CD4-positive, alpha-beta T cell treated with Interleukin-21 for 1 hour (primary cell): Measurements from ENCODE around the gene PLCL2.
"Not testable (repeated sequence)": the region's sequence is repeated elsewhere in the genome, so short reads cannot be mapped to it uniquely, and the experiment has no call there.

Experiments used
- DNase-seq: peaks from one replicate; pipeline ENCODE4 v3.0.0-alpha.2; 2020

The PLCL2 gene

GRCh38 chr3:17087509-17087908 is 202.8 kb downstream of the PLCL2 start:
- DNase-seq: peak; percentile 36

DNA sequence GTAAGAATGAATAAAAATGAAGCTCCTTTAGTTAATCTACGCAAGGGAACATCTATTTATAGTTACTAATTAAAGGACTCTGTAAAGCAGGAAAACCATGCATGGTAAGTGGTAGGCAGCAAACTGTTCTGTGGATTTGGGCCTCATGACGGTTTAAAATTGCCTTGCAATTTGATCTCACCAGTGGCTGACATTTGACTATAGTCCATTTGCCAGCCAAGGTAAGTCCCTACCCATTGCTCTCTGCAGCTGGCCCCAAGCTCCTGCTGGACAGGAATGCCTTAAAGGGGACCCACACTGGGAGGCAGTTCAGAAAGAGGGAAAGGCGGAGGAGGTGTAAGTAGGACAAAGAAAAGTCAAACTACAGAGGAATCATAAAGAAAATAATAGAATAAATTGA is 203.3 kb downstream of the PLCL2 start:
- DNase-seq: no peak

GRCh38 chr3:17088602-17089313 is 204.0 kb downstream of the PLCL2 start:
- DNase-seq: peak; percentile 58

- no peak for DNase-seq
Observed at GRCh38 chr3:17089314-17089700, 204.6 kb downstream of the PLCL2 start.

DNA sequence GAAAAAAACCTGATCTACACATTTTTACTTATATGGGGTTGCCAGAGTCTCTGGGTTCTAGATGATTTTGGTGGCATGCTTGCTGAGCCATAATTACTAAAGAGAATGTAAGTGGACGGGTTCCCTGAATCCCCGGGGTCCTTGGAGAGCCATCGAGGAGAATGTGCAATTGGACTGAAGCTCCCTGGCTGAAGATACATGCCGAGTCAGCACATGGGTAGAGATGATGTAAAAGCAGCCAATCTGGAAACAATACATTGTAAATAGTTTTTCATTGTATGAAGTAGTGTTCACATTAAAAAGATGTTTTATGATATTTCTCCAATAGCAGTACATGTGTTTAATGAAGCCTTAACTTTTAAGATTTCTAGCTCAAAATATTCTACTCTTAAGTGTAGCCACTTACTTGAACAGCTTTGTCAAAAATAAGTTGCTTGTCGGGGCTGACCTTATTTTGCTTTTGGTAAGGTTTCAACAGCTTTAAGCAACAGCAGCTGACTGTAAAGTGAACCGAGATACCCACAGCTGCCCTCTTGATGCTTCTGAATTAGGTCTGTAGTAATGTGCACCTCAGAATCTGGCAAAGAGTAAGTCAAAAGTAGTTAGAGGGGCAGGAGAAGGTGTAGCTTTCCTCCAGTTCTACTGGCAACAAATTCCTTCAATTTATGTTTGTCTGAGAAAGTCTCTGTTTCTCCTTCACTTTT is 205.7 kb downstream of the PLCL2 start:
- no peak for DNase-seq

GRCh38 chr3:17091910-17092582 is 207.3 kb downstream of the PLCL2 start:
- no peak for DNase-seq

DNA sequence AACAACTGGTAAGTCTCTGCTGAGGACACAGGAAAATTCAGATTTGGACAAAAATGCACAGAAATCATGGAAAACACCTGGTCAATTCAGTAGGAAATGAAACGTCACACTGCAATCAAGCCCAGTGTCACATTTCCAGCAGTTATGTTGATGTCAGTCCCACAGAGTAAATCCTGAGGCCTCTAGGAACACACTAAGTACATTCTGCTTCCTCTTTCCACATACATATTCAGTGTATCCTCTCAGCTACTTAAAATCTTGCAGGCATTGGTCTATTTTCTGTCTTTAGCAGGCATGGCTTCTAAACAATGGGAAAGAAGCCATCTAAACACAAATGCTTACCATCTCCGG is 207.8 kb downstream of the PLCL2 start:
- DNase-seq: no peak

GRCh38 chr3:17094551-17094950 is 209.8 kb downstream of the PLCL2 start:
- no peak for DNase-seq

DNA sequence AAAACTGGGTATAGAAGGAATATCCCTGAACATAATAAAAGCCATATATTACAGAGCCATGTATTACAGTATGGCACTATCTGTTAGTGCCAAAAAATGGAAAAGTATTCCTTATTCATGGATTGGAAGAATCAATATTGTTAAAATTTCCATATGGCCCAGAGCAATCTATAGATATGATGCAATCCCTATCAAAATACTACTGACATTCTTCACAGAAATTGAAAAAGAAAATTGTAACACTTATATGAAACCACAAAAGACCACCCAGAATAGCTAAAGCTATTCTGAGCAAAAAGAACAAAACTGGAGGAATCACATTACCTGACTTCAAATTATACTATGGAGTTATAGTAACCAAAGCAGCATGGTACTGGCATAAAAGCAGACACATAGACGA is 218.8 kb downstream of the PLCL2 start:
- DNase-seq: no peak

- DNase-seq: not testable (repeated sequence)
Observed at GRCh38 chr3:17106801-17107200, 222.0 kb downstream of the PLCL2 start.

DNA sequence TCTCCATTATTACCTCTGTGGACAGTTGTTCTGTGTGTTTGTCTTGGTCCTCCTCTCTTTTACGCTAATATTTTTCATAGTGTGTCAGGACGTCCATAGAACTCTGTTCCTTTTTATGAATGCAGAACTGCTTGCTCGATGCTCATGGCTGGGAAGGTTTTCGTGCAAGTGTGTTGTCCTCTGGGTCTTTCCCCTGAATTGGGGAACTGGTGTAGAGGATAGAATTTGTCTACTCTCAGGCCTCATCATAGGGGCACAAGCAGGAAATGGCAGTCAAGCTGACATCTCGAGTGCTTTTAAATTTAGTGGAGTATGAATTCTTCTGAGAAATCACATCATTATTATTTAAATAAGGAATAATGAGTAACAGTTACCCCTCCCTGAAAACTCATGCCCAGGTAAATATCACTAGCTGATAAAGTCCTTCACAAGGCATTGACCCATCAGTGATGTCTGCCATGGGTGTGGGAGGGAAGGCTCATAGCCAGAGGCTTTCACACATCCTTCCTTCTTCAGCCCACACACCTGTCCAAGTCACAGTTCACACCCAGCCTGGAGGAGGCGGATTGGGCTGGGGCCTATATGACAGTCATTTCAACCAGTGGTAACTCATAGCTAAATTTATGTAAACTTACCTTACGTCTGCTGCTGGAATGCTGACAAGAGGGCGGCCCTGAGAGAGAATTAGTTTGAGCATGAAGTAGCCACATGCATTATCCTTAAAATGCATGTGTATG is 226.1 kb downstream of the PLCL2 start:
- no peak for DNase-seq

DNA sequence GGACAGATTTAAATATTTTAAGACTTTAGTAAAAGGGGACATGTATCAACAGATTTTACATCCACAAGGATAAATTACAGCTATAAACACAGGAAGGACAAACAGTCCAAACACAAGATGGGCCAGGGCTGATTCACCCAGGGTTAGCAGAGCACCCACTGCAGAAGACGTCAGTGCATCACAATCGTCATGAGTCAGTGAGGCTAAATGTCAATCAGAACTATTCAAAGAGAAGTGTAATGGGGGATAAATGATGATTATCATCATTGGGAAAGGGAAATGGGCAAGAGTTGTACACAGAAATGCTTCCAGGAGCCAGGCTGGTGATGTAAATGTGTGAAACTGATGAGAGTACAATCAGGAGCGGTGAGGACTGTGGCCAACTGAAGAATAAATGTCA is 226.8 kb downstream of the PLCL2 start:
- no peak for DNase-seq

DNA sequence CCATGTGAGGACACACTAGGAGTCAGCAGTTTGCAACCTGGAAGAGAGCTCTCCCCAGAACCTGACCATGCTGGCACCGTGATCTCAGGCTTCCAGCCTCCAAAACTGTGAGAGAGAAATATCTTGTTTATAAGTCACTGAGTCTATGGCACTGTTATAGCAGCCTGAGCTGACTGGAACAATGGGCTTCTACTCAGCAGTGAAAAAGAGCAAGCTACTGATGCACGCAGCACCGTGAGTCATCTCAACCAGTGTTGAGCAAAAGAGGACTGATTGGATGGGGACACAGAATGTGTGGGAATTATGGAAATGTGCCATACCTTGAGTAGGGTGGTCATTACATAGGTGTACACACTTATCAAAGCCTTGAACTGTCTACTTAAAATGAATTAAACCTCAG is 230.4 kb downstream of the PLCL2 start:
- DNase-seq: no peak

- no peak for DNase-seq
Observed at GRCh38 chr3:17116007-17116600, 231.3 kb downstream of the PLCL2 start.

GRCh38 chr3:17118771-17119170 is 234.0 kb downstream of the PLCL2 start:
- DNase-seq: no peak

DNA sequence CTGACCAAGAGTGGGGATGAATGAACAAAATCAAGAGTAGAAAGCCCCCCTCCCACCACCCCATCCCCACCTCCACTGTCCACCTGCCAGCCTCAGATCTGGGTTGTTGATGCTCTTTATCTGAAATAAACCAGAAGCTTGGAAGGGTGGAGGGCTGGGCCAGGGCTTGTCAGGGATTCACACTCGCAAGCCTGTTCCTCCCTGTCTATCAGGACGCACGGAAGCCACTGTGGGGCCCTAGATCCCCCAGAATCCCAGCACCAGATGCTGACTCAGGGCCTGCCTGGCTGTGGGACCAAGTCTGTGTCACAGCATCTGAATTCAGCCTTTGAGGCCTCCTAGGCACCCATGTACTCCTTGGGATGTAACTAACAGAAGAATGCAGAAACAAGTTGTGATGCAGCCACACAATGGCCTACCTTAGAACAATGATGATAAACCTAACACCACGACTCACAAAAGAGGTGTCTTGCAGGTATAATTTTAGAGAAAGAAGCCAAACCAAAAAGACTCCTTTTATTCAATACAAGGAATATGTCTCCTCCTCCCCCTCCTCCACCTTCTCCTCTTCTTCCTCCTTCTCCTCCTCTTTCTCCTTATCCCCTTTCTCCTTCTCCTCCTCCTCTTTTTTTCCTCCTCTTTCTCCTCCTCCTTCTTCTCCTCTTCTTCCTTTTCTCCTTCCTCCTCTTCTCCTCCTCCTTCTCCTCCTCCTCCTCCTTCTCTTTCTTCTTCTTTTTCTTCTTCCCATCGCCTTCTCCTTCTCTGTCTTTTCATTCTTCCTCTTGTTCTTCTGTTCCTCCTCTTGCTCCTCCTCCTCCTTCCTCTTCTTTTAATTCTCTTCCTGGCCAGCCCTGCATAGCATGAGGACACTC is 234.7 kb downstream of the PLCL2 start:
- DNase-seq: no peak

- no peak for DNase-seq
Observed at GRCh38 chr3:17120115-17120514, 235.4 kb downstream of the PLCL2 start.

DNA sequence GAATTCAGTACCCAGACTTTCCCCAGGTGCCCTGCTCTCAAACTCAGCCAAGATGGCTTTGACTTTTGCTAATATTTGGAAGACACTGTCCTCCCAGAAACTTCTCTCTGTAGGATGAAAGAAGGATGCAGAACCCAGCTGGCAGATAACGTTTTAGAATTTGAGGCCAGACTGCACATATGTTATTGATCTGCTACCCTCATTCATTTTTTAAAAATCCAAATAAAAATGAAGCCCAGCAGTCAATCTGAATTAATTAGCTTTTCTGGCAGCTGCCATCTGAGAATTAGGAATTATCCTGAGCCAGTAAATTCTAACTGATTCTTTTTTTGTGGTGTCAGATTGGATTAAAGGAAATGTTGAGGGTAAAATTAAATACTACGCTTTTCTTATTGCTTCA is 236.6 kb downstream of the PLCL2 start:
- DNase-seq: no peak

DNA sequence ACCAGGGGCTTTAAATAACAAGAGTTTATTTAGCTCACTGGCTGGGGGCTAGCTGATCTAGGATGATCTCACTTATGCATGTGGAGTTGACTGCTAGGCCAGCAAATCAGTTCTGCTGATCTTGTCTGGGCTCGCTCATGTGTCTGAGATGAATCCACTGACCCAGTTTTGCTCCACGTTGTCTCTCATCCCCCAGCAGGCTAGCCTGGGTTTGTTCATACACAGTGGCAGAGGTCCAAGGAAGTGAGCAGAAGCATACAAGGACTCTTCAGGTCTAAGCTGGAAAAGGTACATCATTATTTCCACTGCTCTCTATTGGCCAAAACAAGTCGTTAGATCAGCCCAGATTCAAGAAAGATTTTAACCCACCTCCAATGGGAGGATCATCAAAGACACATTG is 238.0 kb downstream of the PLCL2 start:
- no peak for DNase-seq

DNA sequence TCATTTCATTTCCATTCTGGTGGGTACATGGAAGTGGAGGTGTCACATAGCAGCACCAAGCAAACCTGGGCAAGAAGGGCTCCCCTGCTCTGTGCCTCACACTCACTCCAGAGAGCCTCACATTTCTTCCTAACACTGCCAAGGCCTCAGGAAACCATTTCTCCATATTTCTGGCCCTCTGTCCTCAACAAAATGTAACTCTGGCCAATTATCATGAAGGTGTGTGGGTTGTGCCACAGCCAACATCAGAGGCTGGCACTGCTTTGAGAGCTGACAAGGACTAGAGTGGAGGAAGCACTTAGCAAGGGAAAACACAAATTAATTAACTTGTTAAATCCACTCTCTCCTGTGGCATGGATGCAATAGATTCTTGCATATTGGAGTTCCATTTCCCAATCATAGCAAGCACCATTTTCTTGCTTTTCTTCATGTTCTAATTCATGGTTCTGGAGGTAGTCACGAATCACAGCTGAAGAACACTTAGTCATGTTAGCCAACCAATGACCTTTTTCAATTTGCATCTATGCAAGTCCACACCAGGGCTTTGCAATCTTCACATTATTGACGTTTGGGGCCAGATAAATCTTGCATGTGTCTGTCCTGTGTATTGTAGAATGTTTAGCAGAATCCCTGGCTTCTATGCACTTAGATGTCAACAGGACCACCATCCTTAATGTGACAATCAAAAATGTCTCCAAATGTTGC is 241.1 kb downstream of the PLCL2 start:
- no peak for DNase-seq

DNA sequence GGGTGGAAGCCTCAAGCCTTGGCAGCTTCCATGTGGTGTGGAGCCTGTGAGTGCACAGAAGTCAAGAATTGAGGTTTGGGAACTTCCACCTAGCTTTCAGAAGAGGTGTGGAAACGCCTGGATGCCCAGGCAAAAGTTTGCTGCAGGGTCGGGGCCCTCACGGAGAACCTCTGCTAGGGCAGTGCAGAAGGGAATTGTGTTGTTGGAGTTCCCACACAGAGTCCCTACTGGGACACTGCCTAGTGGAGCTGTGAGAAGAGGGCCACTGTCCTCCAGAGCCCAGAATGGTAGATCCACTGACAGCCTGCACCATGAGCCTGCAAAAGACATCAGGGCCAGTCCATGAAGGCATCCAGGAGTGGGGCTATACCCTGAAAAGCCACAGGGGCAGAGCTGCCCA is 243.9 kb downstream of the PLCL2 start:
- DNase-seq: not testable (repeated sequence)
